Neural progenitor cell (in vitro differentiated cells): ENCODE results near the gene SND1. TPM values are rescaled to one million over a fixed set of nuclear protein-coding genes. Genes with fewer than 3 reads are reported as not detected.

ENCODE experiments used
- DNase-seq: peaks from one replicate; pipeline ENCODE4 v3.0.0-alpha.2; 2016; ENCODE audit warnings: low spot score
- H2AFZ ChIP-seq: fragments of 200-600 bp; sonication (generic); replicated peaks from 2 replicates; pipeline ENCODE4 v1.6.1; 2016; ENCODE audit warnings: antibody characterized with exemption
- H3F3A ChIP-seq: fragments of 200-600 bp; sonication (generic); 2 replicates; pipeline ENCODE4 v1.6.1; 2016; ENCODE audit warnings: antibody characterized with exemption, low read depth
- H3K27ac ChIP-seq: fragments of 200-600 bp; sonication (generic); 2 replicates; pipeline ENCODE4 v1.5.1; 2016; ENCODE audit warnings: mild to moderate bottlenecking
- H3K27me3 ChIP-seq: fragments of 200-600 bp; sonication (generic); 2 replicates; pipeline ENCODE4 v1.6.1; 2016; ENCODE audit warnings: mild to moderate bottlenecking, moderate library complexity
- H3K36me3 ChIP-seq: fragments of 200-600 bp; sonication (generic); 2 replicates; pipeline ENCODE4 v1.5.1; 2016
- H3K4me1 ChIP-seq: fragments of 200-600 bp; sonication (generic); 2 replicates; pipeline ENCODE4 v1.6.1; 2016; ENCODE audit warnings: mixed run types
- H3K4me2 ChIP-seq: fragments of 200-600 bp; sonication (generic); 2 replicates; pipeline ENCODE4 v1.6.1; 2016
- H3K4me3 ChIP-seq: fragments of 200-600 bp; sonication (generic); 2 replicates; pipeline ENCODE4 v1.5.1; 2016
- H3K79me2 ChIP-seq: fragments of 200-600 bp; sonication (generic); 2 replicates; pipeline ENCODE4 v1.6.1; 2016; ENCODE audit warnings: low read depth
- H3K9ac ChIP-seq: fragments of 200-600 bp; sonication (generic); 2 replicates; pipeline ENCODE4 v1.6.1; 2016
- H3K9me3 ChIP-seq: fragments of 200-600 bp; sonication (generic); 2 replicates; pipeline ENCODE4 v1.5.1; 2016; ENCODE audit warnings: low read depth
- H4K20me1 ChIP-seq: fragments of 200-600 bp; sonication (generic); 2 replicates; pipeline ENCODE4 v1.6.1; 2016; ENCODE audit warnings: low read depth
- H3K27ac Mint-ChIP-seq: 3 replicates; pipeline ENCODE4 v1.8.0; 2021; ENCODE audit warnings: mixed read lengths
- H3K27me3 Mint-ChIP-seq: 2 replicates; pipeline ENCODE4 v1.8.0; 2022; ENCODE audit warnings: low read depth, mild to moderate bottlenecking, inconsistent platforms, moderate library complexity, mixed read lengths; ENCODE audit not compliant: insufficient read depth
- H3K36me3 Mint-ChIP-seq: 3 replicates; pipeline ENCODE4 v1.8.0; 2021; ENCODE audit warnings: mixed read lengths
- H3K4me1 Mint-ChIP-seq: 3 replicates; pipeline ENCODE4 v1.8.0; 2021; ENCODE audit warnings: mixed read lengths
- H3K4me3 Mint-ChIP-seq: 3 replicates; pipeline ENCODE4 v1.8.0; 2021; ENCODE audit warnings: mild to moderate bottlenecking, moderate library complexity, mixed read lengths
- H3K9me3 Mint-ChIP-seq: 3 replicates; pipeline ENCODE4 v1.8.0; 2020; ENCODE audit warnings: mixed read lengths
- EZH2 ChIP-seq: fragments of 200-600 bp; sonication (generic); IDR thresholded peaks from 2 replicates; pipeline ENCODE4 v1.6.1; 2017; ENCODE audit warnings: antibody characterized with exemption, mild to moderate bottlenecking, moderate library complexity
- EZH2phosphoT487 ChIP-seq: fragments of 200-600 bp; sonication (generic); IDR thresholded peaks from 2 replicates; pipeline ENCODE4 v1.6.1; 2017; ENCODE audit warnings: antibody characterized with exemption
- total RNA-seq: library from RNA; depleted of rRNA; stranded (reverse); fragments of >200 nt; gene quantifications from 2 replicates; pipeline ENCODE4 v1.2.3, GENCODE V29; 2015; ENCODE audit warnings: low replicate concordance
- TF ChIP-seq, protein P1 (sequence below): fragments of 200-600 bp; sonication (generic); IDR thresholded peaks from 2 replicates; pipeline ENCODE4 v1.5.1; 2017; ENCODE audit warnings: antibody characterized with exemption, mild to moderate bottlenecking

The SND1 gene
- total RNA-seq, 1 donor from 2014 or later, result 154 TPM

DNA sequence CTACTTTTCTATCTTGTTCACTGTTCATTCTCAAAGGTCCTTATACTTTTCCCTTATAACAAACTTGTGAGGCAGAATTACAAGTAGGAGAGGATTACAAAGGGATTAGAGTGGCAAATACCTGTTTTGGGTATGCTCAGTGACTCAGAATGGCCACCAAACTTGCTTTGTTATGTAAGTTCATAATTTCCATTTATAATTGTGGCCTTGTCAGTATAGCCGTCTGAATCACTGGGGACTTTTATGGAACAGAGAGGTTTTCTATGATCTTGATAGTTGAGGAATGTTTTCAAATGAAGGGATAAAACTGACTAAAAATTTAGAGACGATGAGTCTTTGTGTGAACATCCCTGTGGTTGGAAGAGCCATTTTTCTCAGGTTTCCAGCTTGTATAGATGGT lies 116.2 kb downstream of the SND1 start:
- Histone ChIP-seq H3K4me1 (peaks cover 40% of the 10 kb centered on the region), H4K20me1 (peaks cover 9% of the 10 kb centered on the region), H3K4me3 (no peak overlapping the region), H3K36me3 (no peaks in the 10 kb centered on the region), H3K27ac (no peak overlapping the region), H3K9me3 (no peaks in the 10 kb centered on the region), H3F3A (no peaks in the 10 kb centered on the region), H3K79me2 (peaks cover 20% of the 10 kb centered on the region), H3K9ac (no peak overlapping the region), H2AFZ (no peak overlapping the region), H3K4me2 (peak overlapping the region; percentile 15), H3K27me3 (no peaks in the 10 kb centered on the region)
- Mint-ChIP-seq H3K4me1 (peaks cover 35% of the 10 kb centered on the region), H3K27ac (no peak overlapping the region), H3K4me3 (no peak overlapping the region), H3K36me3 (peaks cover 16% of the 10 kb centered on the region), H3K9me3 (no peaks in the 10 kb centered on the region), H3K27me3 (peaks cover 3% of the 10 kb centered on the region)
- TF ChIP-seq, protein P1, sequence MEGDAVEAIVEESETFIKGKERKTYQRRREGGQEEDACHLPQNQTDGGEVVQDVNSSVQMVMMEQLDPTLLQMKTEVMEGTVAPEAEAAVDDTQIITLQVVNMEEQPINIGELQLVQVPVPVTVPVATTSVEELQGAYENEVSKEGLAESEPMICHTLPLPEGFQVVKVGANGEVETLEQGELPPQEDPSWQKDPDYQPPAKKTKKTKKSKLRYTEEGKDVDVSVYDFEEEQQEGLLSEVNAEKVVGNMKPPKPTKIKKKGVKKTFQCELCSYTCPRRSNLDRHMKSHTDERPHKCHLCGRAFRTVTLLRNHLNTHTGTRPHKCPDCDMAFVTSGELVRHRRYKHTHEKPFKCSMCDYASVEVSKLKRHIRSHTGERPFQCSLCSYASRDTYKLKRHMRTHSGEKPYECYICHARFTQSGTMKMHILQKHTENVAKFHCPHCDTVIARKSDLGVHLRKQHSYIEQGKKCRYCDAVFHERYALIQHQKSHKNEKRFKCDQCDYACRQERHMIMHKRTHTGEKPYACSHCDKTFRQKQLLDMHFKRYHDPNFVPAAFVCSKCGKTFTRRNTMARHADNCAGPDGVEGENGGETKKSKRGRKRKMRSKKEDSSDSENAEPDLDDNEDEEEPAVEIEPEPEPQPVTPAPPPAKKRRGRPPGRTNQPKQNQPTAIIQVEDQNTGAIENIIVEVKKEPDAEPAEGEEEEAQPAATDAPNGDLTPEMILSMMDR, result no peak
- TF ChIP-seq EZH2phosphoT487 (no peak), EZH2 (no peak)
- no peak for DNase-seq

DNA sequence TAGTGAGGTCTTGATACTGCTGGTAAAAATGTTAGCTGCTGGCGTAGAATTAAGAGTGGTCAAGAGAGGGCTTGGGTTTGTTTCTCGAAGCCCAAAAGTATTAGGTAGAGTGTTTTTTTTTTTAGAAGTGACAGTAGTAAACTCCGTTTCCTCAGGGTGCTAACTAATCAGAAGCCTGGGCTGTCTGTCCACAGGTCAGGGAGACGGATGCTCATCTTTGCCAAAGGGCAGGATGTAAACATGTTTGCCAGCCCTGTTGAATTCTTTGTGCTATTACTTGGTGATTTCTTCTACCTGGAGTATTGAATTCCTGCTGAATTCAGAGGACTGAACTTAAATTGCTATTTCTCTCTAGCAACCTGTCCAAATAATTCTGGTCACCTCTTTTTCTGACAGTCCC lies 117.1 kb downstream of the SND1 start:
- no peak overlapping the region for H3K4me2 ChIP-seq
- Mint-ChIP-seq H3K4me3 (no peak overlapping the region), H3K36me3 (peaks cover 19% of the 10 kb centered on the region), H3K27ac (no peak overlapping the region), H3K27me3 (peaks cover 3% of the 10 kb centered on the region), H3K4me1 (peaks cover 32% of the 10 kb centered on the region), H3K9me3 (no peaks in the 10 kb centered on the region)
- no peak overlapping the region for H3K9ac ChIP-seq
- H3K4me3 ChIP-seq, result no peak overlapping the region
- no peaks in the 10 kb centered on the region for H3K27me3 ChIP-seq
- H3K27ac ChIP-seq, result no peak overlapping the region
- no peaks in the 10 kb centered on the region for H3K9me3 ChIP-seq
- no peaks in the 10 kb centered on the region for H3K36me3 ChIP-seq
- H2AFZ ChIP-seq, result no peak overlapping the region
- peaks cover 33% of the 10 kb centered on the region for H3K4me1 ChIP-seq
- DNase-seq, result no peak
- no peak for TF ChIP-seq EZH2phosphoT487
- TF ChIP-seq EZH2, result no peak
- TF ChIP-seq, protein P1, result no peak
- H3F3A ChIP-seq, result no peaks in the 10 kb centered on the region
- H3K79me2 ChIP-seq, result peaks cover 18% of the 10 kb centered on the region
- peaks cover 9% of the 10 kb centered on the region for H4K20me1 ChIP-seq

DNA sequence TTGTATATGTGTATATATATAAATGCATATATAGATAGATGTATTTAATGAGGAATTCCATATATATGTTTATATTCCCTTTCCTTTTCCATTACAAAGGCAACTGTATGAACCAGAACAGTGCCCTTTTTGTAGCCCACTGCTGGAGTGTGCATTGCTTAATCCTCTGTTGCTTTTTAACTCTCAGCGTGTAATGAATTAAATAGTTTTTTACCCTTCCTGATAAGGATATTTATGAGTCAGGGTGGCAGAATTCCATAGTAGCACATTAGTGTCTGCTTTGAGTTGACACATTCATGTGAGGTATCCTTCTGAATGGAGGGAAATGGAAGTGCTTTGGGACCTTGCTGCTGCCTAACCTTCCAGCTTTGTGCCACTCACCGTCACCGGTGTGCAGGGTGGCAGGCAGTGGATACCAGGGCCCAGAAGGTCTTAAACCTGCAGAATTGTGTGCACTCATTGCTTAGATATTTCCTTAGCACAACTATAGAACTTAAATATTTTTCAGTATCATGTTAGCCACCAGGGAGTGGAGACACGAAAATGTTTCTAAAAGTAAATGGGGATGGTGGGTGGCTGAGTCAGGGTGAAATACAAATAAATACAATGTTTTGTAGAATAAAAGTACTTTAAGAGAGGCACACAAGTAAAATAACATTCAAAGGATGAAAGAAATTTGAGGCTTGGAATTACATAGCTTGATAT lies 117.9 kb downstream of the SND1 start:
- H3K27ac Mint-ChIP-seq, result no peak overlapping the region
- DNase-seq, result no peak
- peaks cover 15% of the 10 kb centered on the region for H3K36me3 Mint-ChIP-seq
- H3K4me3 ChIP-seq, result no peak overlapping the region
- H3K36me3 ChIP-seq, result no peaks in the 10 kb centered on the region
- no peaks in the 10 kb centered on the region for H3K9me3 ChIP-seq
- H3K4me1 ChIP-seq, result peaks cover 26% of the 10 kb centered on the region
- H3F3A ChIP-seq, result no peaks in the 10 kb centered on the region
- no peak overlapping the region for H3K9ac ChIP-seq
- H3K79me2 ChIP-seq, result peaks cover 12% of the 10 kb centered on the region
- H4K20me1 ChIP-seq, result peaks cover 9% of the 10 kb centered on the region
- H3K4me2 ChIP-seq, result no peak overlapping the region
- H3K27ac ChIP-seq, result no peak overlapping the region
- H3K27me3 ChIP-seq, result no peaks in the 10 kb centered on the region
- H3K9me3 Mint-ChIP-seq, result no peaks in the 10 kb centered on the region
- H2AFZ ChIP-seq, result no peak overlapping the region
- no peak overlapping the region for H3K4me3 Mint-ChIP-seq
- peaks cover 3% of the 10 kb centered on the region for H3K27me3 Mint-ChIP-seq
- TF ChIP-seq, protein P1, result no peak
- TF ChIP-seq EZH2phosphoT487, result no peak
- TF ChIP-seq EZH2, result no peak
- H3K4me1 Mint-ChIP-seq, result peaks cover 28% of the 10 kb centered on the region
